Activated CD4-positive, alpha-beta T cell treated with anti-CD3 and anti-CD28 coated beads for 36 hours (primary cell): ENCODE data around the gene GALNT11. TPM values are rescaled to one million over a fixed set of nuclear protein-coding genes. Genes with fewer than 3 reads are reported as not detected.

Experiments
- ATAC-seq: fragments of 200-7000 bp; cut with Tn5 transposase; one replicate; pipeline ENCODE4 v1.10.0; 2021; ENCODE audit warnings: mild to moderate bottlenecking, moderate library complexity
- CTCF ChIA-PET: fragments of 350-600 bp; sonication (Branson Sonifier 250); formaldehyde crosslinking; loops from one replicate; lab custom pipeline; 2021; ENCODE audit warnings: antibody characterized with exemption; lab: Charles Lee
- POLR2A ChIA-PET: fragments of 350-600 bp; sonication (Branson Sonifier 250); formaldehyde crosslinking; loops from one replicate; lab custom pipeline; 2021; ENCODE audit warnings: antibody characterized with exemption, inconsistent platforms; lab: Charles Lee
- DNase-seq: peaks from one replicate; pipeline ENCODE4 v3.0.0-alpha.2; 2020
- H3K27ac Mint-ChIP-seq: one replicate; pipeline ENCODE4 v1.8.0; 2021; ENCODE audit warnings: mixed read lengths
- H3K27me3 Mint-ChIP-seq: one replicate; pipeline ENCODE4 v1.8.0; 2021; ENCODE audit warnings: mixed read lengths
- H3K36me3 Mint-ChIP-seq: one replicate; pipeline ENCODE4 v1.8.0; 2021; ENCODE audit warnings: low read depth, mixed read lengths
- H3K4me1 Mint-ChIP-seq: one replicate; pipeline ENCODE4 v1.8.0; 2021; ENCODE audit warnings: mixed read lengths
- H3K4me3 Mint-ChIP-seq: one replicate; pipeline ENCODE4 v1.8.0; 2021; ENCODE audit warnings: mild to moderate bottlenecking, moderate library complexity, mixed read lengths
- H3K9me3 Mint-ChIP-seq: one replicate; pipeline ENCODE4 v1.8.0; 2021; ENCODE audit warnings: low read depth, mixed read lengths
- intact Hi-C, 2 experiments: fragments of 100-400 bp; cut with DNase I in 1 of 2; cut with micrococcal nuclease in 1 of 2; formaldehyde crosslinking; loops; one replicate each; pipeline versions ENCODE4 v1.14.2 to v1.15.1; 2022 to 2024; cut with DNase I, micrococcal nuclease
- total RNA-seq, 2 experiments: library from RNA; stranded (reverse); gene quantifications; one replicate each; pipeline ENCODE4 v1.2.3, GENCODE V29; 2021

Gene GALNT11
- total RNA-seq, 2 experiments from 2014 or later = 22.0 to 24.8 TPM

DNA sequence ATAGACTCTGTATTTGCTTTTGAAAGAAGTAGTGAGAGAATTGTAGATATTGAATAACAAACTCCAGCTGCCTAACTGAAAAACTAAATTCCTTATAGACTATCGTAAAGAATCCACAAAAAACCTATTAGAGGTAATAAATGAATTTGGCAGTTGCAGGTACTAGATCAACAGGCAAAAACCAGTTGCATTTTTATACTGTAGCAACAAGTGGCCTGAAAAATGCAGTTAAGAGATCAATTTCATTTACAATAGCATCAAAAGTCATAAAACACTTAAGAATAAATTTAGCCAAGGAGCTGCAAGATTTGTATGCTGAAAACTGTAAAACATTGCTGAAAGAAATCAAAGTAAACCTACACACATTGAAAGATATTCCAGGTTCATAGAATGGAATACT lies 70.3 kb downstream of the GALNT11 start:
- no peaks in the 10 kb centered on the region for H3K4me1 Mint-ChIP-seq
- no peaks in the 10 kb centered on the region for H3K27me3 Mint-ChIP-seq
- no peak overlapping the region for H3K4me3 Mint-ChIP-seq
- H3K9me3 Mint-ChIP-seq = no peaks in the 10 kb centered on the region
- intact Hi-C loops = no loop called here
- ChIA-PET POLR2A (no interaction called here), CTCF (interaction anchor here (0.6 to 0.8 kb wide), 2 partner anchors 19 to 234 kb away, joined by 3 read pairs; no protein-coding TSS in a partner anchor)
- DNase-seq (no peak), ATAC-seq (no peak)
- H3K27ac Mint-ChIP-seq = no peak overlapping the region
- H3K36me3 Mint-ChIP-seq = peaks cover 9% of the 10 kb centered on the region

DNA sequence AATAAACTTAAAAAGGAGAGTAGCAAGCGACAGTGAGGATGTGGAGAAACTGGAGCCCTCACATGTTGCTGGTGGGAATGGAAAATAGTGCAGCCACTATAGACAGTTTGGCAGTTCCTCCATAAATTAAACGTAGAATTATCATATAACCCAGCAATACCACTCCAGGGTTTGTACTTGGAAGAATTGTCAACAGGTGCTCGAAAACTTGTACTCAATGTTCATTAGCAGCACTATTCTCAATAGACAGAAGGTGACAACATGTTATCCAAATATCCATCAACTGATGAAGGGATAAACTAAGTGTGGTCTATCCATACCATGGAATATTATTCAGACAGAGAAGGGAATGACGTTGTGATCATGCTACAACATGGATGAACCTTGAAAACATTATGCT lies 71.9 kb downstream of the GALNT11 start:
- H3K4me3 Mint-ChIP-seq = no peak overlapping the region
- ChIA-PET POLR2A (no interaction called here), CTCF (no interaction called here)
- DNase-seq = no peak
- H3K27ac Mint-ChIP-seq = no peak overlapping the region
- no peaks in the 10 kb centered on the region for H3K27me3 Mint-ChIP-seq
- no peak for ATAC-seq
- no peaks in the 10 kb centered on the region for H3K4me1 Mint-ChIP-seq
- intact Hi-C loops = no loop called here
- H3K9me3 Mint-ChIP-seq = no peaks in the 10 kb centered on the region
- H3K36me3 Mint-ChIP-seq = peaks cover 15% of the 10 kb centered on the region

DNA sequence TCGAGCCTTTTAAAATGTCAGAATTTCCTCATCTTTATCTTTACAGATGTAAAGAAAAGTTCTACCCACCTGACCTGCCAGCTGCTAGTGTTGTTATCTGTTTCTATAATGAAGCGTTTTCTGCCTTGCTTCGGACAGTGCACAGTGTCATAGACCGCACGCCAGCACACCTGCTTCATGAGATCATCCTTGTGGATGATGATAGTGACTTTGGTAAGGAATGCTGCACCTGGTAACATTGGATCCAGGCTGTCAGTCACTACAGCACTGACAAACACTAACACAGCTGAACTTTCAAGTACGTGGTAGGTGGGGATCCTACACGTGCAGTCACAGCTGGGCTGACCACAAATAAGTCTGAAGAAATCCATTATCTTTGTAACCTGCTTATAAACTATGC lies 77.6 kb downstream of the GALNT11 start:
- H3K9me3 Mint-ChIP-seq = no peaks in the 10 kb centered on the region
- no peaks in the 10 kb centered on the region for H3K4me1 Mint-ChIP-seq
- H3K36me3 Mint-ChIP-seq = peaks cover 30% of the 10 kb centered on the region
- H3K4me3 Mint-ChIP-seq = no peak overlapping the region
- DNase-seq (no peak), ATAC-seq (no peak)
- no peak overlapping the region for H3K27ac Mint-ChIP-seq
- intact Hi-C loops = no loop called here
- ChIA-PET POLR2A (no interaction called here), CTCF (interaction anchor here (0.7 kb wide), 1 partner anchor 13 kb away, joined by 3 read pairs; no protein-coding TSS in a partner anchor)
- no peaks in the 10 kb centered on the region for H3K27me3 Mint-ChIP-seq

DNA sequence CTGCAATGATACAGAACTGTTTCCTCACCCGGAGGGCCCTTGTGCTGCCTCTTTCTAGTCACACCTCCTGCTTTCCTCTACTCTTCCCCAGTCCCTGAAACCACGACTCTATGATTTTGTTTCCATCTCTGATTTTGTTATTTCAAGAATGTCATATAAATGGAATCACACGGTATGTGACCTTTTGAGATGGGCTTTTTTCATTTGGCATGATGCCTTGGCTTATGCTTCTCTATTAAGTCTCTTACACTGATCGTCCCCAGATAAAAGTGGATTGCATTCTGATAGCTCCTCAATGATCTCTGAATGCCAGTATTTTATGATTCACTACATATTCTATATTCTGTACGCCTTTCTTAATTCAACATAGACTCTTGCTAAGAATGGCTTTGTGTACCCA lies 78.2 kb downstream of the GALNT11 start:
- intact Hi-C loops = no loop called here
- ChIA-PET POLR2A (no interaction called here), CTCF (no interaction called here)
- ATAC-seq (no peak), DNase-seq (no peak)
- H3K27ac Mint-ChIP-seq = peak overlapping the region; percentile 16
- no peaks in the 10 kb centered on the region for H3K27me3 Mint-ChIP-seq
- no peak overlapping the region for H3K4me3 Mint-ChIP-seq
- H3K36me3 Mint-ChIP-seq = peaks cover 30% of the 10 kb centered on the region
- no peaks in the 10 kb centered on the region for H3K4me1 Mint-ChIP-seq
- no peaks in the 10 kb centered on the region for H3K9me3 Mint-ChIP-seq

DNA sequence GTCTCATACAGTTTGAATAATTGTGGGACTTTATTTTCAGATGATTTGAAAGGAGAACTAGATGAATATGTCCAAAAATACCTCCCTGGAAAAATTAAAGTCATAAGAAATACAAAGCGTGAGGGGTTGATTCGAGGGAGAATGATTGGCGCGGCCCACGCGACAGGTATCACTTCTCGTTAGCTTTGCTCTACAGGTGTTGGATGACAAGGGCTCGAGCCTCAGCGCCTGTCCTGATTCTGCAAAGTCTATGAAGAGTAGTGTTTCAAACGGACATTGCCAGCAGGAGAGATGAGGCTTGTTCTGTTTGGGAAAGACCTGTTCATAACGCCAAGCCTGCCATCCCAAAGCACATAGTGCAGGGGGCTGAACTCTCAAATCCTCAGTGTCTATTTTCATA lies 79.7 kb downstream of the GALNT11 start:
- H3K4me1 Mint-ChIP-seq = peaks cover 5% of the 10 kb centered on the region
- no peaks in the 10 kb centered on the region for H3K27me3 Mint-ChIP-seq
- intact Hi-C loops = no loop called here
- no peaks in the 10 kb centered on the region for H3K9me3 Mint-ChIP-seq
- ChIA-PET CTCF (no interaction called here), POLR2A (interaction anchor here (0.5 kb wide), 1 partner anchor 490 kb away, joined by 3 read pairs; no protein-coding TSS in a partner anchor)
- H3K36me3 Mint-ChIP-seq = peaks cover 36% of the 10 kb centered on the region
- no peak for ATAC-seq
- DNase-seq = no peak
- no peak overlapping the region for H3K4me3 Mint-ChIP-seq
- no peak overlapping the region for H3K27ac Mint-ChIP-seq

DNA sequence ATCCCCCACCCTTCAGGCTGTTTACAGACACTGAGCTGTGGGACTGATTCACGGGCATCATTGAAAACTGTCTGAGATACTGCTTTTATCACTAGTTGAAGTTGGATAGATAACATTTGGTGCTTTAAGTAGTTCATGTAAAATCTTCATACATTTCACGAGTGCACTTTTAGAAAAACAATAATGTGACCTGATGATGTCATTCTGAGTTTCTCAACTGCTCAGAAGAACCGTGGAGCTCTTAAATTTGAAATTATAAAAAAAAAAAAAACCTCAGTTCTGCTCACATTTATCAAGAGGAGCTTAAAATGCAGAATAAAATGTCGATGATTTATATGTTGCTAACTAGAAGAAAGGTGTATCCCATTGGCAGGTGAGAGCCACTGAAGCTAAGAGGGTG lies 81.5 kb downstream of the GALNT11 start:
- DNase-seq = no peak
- no peaks in the 10 kb centered on the region for H3K9me3 Mint-ChIP-seq
- H3K27ac Mint-ChIP-seq = no peak overlapping the region
- CTCF ChIA-PET = interaction anchor here (0.8 kb wide), 1 partner anchor 11 kb away, joined by 4 read pairs; no protein-coding TSS in a partner anchor
- intact Hi-C loops = no loop called here
- H3K36me3 Mint-ChIP-seq = peaks cover 29% of the 10 kb centered on the region
- POLR2A ChIA-PET = interaction anchor here (0.6 to 0.7 kb wide), 2 partner anchors 54 to 441 kb away, joined by 5 to 6 read pairs; no protein-coding TSS in a partner anchor
- H3K4me1 Mint-ChIP-seq = peaks cover 5% of the 10 kb centered on the region
- H3K4me3 Mint-ChIP-seq = no peak overlapping the region
- no peak for ATAC-seq
- no peaks in the 10 kb centered on the region for H3K27me3 Mint-ChIP-seq

DNA sequence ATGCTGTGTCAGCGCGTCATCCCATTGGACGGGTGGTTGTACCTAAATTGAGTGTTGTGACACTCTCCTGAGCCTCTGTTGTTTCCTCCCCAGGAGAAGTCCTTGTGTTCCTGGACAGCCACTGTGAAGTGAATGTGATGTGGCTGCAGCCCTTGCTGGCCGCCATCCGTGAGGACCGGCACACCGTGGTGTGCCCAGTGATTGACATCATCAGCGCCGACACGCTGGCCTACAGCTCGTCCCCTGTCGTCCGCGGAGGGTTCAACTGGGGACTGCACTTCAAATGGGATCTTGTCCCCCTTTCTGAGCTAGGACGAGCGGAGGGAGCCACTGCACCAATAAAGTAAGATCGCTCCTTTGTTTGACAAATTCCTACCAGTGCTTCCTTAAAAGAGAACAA lies 82.5 kb downstream of the GALNT11 start:
- H3K4me3 Mint-ChIP-seq = no peak overlapping the region
- ChIA-PET POLR2A (no interaction called here), CTCF (no interaction called here)
- no peaks in the 10 kb centered on the region for H3K9me3 Mint-ChIP-seq
- intact Hi-C loops = no loop called here
- H3K4me1 Mint-ChIP-seq = peaks cover 5% of the 10 kb centered on the region
- DNase-seq (no peak), ATAC-seq (no peak)
- H3K36me3 Mint-ChIP-seq = peaks cover 29% of the 10 kb centered on the region
- no peaks in the 10 kb centered on the region for H3K27me3 Mint-ChIP-seq
- no peak overlapping the region for H3K27ac Mint-ChIP-seq

DNA sequence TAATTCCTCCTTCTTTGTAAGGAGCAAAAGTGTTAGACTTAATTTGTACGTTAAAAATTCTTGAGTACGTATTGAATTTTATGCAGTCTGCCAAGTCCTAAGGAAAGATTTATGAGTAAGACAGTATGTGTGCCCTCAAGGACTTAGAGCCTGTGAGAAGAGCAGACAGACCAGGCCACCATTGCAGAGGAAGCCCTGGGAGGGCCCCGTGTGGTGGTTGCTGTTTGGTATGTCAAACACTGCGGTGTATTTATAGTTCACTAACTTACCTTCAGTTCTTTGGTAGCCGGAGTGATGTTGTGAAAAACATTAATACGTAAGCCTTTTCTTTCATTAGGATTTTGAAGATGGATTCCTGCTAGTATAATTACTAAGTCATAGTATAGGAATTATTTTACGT lies 82.9 kb downstream of the GALNT11 start:
- CTCF ChIA-PET = interaction anchor here (0.6 kb wide), 1 partner anchor 461 kb away, joined by 3 read pairs; no protein-coding TSS in a partner anchor
- Mint-ChIP-seq H3K4me3 (no peak overlapping the region), H3K4me1 (peaks cover 5% of the 10 kb centered on the region), H3K36me3 (peaks cover 30% of the 10 kb centered on the region), H3K27ac (no peak overlapping the region), H3K27me3 (no peaks in the 10 kb centered on the region), H3K9me3 (no peaks in the 10 kb centered on the region)
- POLR2A ChIA-PET = no interaction called here
- intact Hi-C loops = no loop called here
- ATAC-seq = no peak
- no peak for DNase-seq

DNA sequence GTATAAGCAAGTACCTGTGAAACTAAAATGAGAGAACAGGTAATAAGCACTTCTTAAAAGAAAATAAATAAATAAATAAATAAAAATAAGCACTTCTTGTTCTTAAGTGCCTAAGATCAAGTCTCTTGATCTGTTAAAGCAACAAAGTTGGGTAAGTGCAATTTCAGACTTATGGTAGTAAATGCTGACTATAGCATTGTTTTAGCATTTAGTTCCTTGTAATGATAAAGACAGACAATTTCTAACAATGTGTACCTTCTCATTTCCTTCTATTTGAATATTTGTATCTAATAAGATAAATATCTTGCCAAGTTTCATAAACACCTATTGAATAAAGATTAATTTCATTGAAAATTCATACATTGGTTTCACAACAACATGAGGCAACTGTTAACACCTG lies 87.4 kb downstream of the GALNT11 start:
- no peak for ATAC-seq
- Mint-ChIP-seq H3K27me3 (no peaks in the 10 kb centered on the region), H3K27ac (no peak overlapping the region), H3K36me3 (peaks cover 33% of the 10 kb centered on the region), H3K4me1 (peaks cover 5% of the 10 kb centered on the region), H3K9me3 (no peaks in the 10 kb centered on the region), H3K4me3 (no peak overlapping the region)
- intact Hi-C loops = no loop called here
- no peak for DNase-seq
- ChIA-PET POLR2A (no interaction called here), CTCF (interaction anchor here (0.5 kb wide), 1 partner anchor 1096 kb away, joined by 3 read pairs; no protein-coding TSS in a partner anchor)

DNA sequence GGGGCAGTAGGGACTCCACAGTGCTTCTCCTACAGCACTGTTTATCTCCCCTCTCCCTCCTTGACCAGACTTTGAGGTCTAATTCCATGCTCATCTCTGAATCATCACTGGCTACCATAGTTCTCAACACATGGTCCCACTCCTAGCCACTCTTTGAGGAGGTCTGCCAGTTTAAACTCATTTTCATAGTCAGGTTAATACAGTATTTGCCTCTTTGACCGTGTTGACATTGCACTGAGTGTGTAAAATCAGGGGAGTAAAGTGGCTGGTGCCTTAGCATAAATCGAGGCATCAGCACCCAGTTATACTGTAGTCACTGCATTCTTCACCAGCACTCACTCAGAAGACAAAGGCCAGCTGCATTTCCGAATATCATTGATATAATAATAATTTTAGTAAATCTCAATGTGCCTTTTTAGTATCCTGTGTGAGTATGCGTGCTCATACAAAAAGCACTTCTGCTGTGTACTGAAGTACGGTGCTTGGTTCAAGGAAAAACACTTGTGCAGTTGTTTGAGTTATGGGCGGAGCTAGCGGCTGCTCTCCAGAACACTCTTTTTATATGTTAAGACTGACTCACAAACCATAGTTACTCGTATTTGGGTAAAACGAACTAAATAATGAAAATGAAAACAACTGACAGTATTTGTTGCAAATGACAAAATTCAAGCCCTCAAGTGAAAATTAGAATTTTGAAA lies 89.7 kb downstream of the GALNT11 start:
- no peaks in the 10 kb centered on the region for H3K4me1 Mint-ChIP-seq
- intact Hi-C loops = no loop called here
- no peak for ATAC-seq
- H3K27ac Mint-ChIP-seq = no peak overlapping the region
- no peak overlapping the region for H3K4me3 Mint-ChIP-seq
- H3K27me3 Mint-ChIP-seq = no peaks in the 10 kb centered on the region
- no peak for DNase-seq
- POLR2A ChIA-PET = interaction anchor here (0.5 kb wide), 1 partner anchor 380 kb away, joined by 3 read pairs; no protein-coding TSS in a partner anchor
- H3K36me3 Mint-ChIP-seq = peaks cover 38% of the 10 kb centered on the region
- CTCF ChIA-PET = interaction anchor here (1.8 kb wide), 1 partner anchor 9 kb away, joined by 4 read pairs; no protein-coding TSS in a partner anchor
- no peaks in the 10 kb centered on the region for H3K9me3 Mint-ChIP-seq

DNA sequence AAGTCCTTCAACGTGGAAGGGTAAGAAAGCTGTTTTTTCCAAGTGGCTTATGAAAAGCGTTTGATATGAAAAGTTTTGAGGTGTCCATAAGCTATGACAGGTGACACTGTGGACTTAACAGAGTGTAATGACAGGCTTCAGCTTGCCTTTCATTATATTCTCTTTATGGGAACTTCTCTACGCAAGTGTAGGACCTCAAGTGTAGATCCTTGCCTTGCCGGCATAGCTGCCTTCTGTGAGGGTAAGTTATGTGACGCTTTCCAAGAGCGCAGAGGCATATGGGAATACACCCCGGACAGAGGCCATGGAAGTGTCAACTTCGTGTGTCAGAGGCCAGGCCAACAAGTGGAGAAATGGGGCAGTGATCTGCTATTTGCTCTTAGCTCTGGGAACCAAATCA lies 91.9 kb downstream of the GALNT11 start:
- H3K9me3 Mint-ChIP-seq = no peaks in the 10 kb centered on the region
- H3K4me3 Mint-ChIP-seq = no peak overlapping the region
- DNase-seq = no peak
- no peak overlapping the region for H3K27ac Mint-ChIP-seq
- H3K4me1 Mint-ChIP-seq = peaks cover 4% of the 10 kb centered on the region
- CTCF ChIA-PET = interaction anchor here (0.7 kb wide), 1 partner anchor 10 kb away, joined by 4 read pairs; no protein-coding TSS in a partner anchor
- no peaks in the 10 kb centered on the region for H3K27me3 Mint-ChIP-seq
- POLR2A ChIA-PET = no interaction called here
- no peak for ATAC-seq
- H3K36me3 Mint-ChIP-seq = peaks cover 54% of the 10 kb centered on the region
- intact Hi-C loops = no loop called here

DNA sequence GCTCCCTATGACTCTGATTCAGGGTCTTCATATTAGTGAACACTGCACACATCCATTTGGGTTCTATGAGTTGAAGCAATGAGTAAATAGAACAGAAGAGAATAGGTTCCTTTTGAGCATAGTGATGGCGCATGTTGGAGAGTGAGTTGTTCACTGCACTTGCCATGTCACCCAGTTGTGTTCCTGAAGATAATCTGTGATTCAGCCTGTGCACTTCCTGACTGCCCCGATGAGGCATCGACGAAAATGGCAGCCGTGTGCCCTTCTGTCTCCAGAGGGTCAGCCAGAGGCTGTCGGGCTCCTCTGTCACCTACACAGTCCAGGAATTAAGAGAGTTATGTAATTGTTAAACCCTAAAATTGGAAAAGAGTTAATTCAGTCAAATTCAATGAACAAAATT lies 94.7 kb downstream of the GALNT11 start:
- intact Hi-C loops = no loop called here
- Mint-ChIP-seq H3K27me3 (no peaks in the 10 kb centered on the region), H3K27ac (no peak overlapping the region), H3K4me3 (no peak overlapping the region), H3K9me3 (peaks cover 11% of the 10 kb centered on the region), H3K36me3 (peaks cover 64% of the 10 kb centered on the region), H3K4me1 (peaks cover 10% of the 10 kb centered on the region)
- ATAC-seq = no peak
- POLR2A ChIA-PET = no interaction called here
- no peak for DNase-seq
- CTCF ChIA-PET = no interaction called here
